HepG2 (cell line): ENCODE data around the gene CDH23. TPM values are rescaled to one million over a fixed set of nuclear protein-coding genes. Genes with fewer than 3 reads are reported as not detected.

Experiments
- ATAC-seq: fragments of 200-7000 bp; cut with Tn5 transposase; 3 replicates; pipeline ENCODE4 v1.9.1; 2020; ENCODE audit warnings: mild to moderate bottlenecking, moderate library complexity
- BruUV-seq: library from RNA; stranded (reverse); fragments of 400-500 nt; replicated peaks from 2 replicates; lab custom pipeline; 2021; lab: Mats Ljungman, UMichigan
- CTCF ChIA-PET: fragments of 300-600 bp; formaldehyde crosslinking; extraction: SDS; loops from one replicate; lab custom pipeline; 2021; ENCODE audit warnings: low total read pairs, inconsistent platforms, low intra/inter-chr PET ratio; lab: Yijun Ruan, JAX
- POLR2A ChIA-PET: fragments of 350-600 bp; sonication (Branson Sonifier 250); formaldehyde crosslinking; loops from one replicate; lab custom pipeline; 2020; ENCODE audit warnings: antibody characterized with exemption, inconsistent platforms; lab: Yijun Ruan, JAX
- DNase-seq: peaks from one replicate; pipeline ENCODE4 v3.0.0-alpha.2; 2015; ENCODE audit warnings: low spot score
- FAIRE-seq: peaks from 3 replicates; lab custom pipeline; 2011; peaks lifted over from hg19 to GRCh38; lab: Jason Lieb, UNC
- H2AFZ ChIP-seq: one replicate; pipeline ENCODE4 v1.6.1; 2011; ENCODE audit warnings: low read length, inconsistent platforms
- H3K27ac ChIP-seq: fragments of 300-600 bp; 3 replicates; pipeline ENCODE4 v1.8.0; 2011; ENCODE audit warnings: mixed run types, mild to moderate bottlenecking, mixed read lengths, low read length, inconsistent platforms; ENCODE audit not compliant: insufficient read depth; ENCODE audit errors: extremely low read length
- H3K27me3 ChIP-seq, 2 experiments: fragments of 200-600 bp in 1 of 2; 2 replicates in 1 of 2; 3 replicates in 1 of 2; pipeline versions ENCODE4 v1.6.0 to v1.8.0; 2011; ENCODE audit warnings: low read length in 2 of 2, mild to moderate bottlenecking in 2 of 2, moderate library complexity in 2 of 2, inconsistent platforms in 1 of 2; ENCODE audit not compliant: insufficient read depth in 2 of 2, control insufficient read depth in 1 of 2
- H3K36me3 ChIP-seq, 2 experiments: fragments of 200-600 bp in 1 of 2; replicated peaks in 1 of 2; 2 replicates in 1 of 2; 3 replicates in 1 of 2; pipeline versions ENCODE4 v1.5.1 to v1.8.0; 2011; ENCODE audit warnings: low read length in 2 of 2, inconsistent platforms in 1 of 2; ENCODE audit not compliant: insufficient read depth in 2 of 2, control insufficient read depth in 1 of 2
- H3K4me1 ChIP-seq: 2 replicates; pipeline ENCODE4 v1.5.1; 2012; ENCODE audit warnings: low read length, inconsistent platforms; ENCODE audit not compliant: insufficient read depth
- H3K4me2 ChIP-seq: 2 replicates; pipeline ENCODE4 v1.6.0; 2011; ENCODE audit warnings: low read depth, low read length, inconsistent platforms
- H3K4me3 ChIP-seq, 3 experiments: fragments of 200-600 bp in 1 of 3; sonication (generic), shearing (Covaris generic) in 1 of 3; replicated peaks in 1 of 3; 2 replicates each; pipeline ENCODE4 v1.5.1; 2011 to 2016; ENCODE audit warnings: low read length in 3 of 3, inconsistent platforms in 2 of 3, low read depth in 2 of 3, mild to moderate bottlenecking in 2 of 3, control low read depth in 1 of 3, mixed read lengths in 1 of 3; ENCODE audit not compliant: insufficient read depth in 1 of 3
- H3K79me2 ChIP-seq: one replicate; pipeline ENCODE4 v1.6.1; 2011; ENCODE audit warnings: low read length, inconsistent platforms; ENCODE audit not compliant: insufficient read depth
- H3K9ac ChIP-seq: 2 replicates; pipeline ENCODE4 v1.6.0; 2011; ENCODE audit warnings: mild to moderate bottlenecking, low read depth, low read length, inconsistent platforms; ENCODE audit not compliant: insufficient read depth
- H3K9me3 ChIP-seq: 2 replicates; pipeline ENCODE4 v1.5.1; 2012; ENCODE audit warnings: mild to moderate bottlenecking, low read length
- H4K20me1 ChIP-seq: 2 replicates; pipeline ENCODE4 v1.6.0; 2011; ENCODE audit warnings: inconsistent platforms, mild to moderate bottlenecking, low read length, moderate library complexity; ENCODE audit not compliant: insufficient read depth
- BATF2 ChIP-seq: sonication (generic); formaldehyde crosslinking; IDR thresholded peaks from 2 replicates; pipeline ENCODE4 v1.8.0; 2022; ENCODE audit warnings: mild to moderate bottlenecking, missing genetic modification reagents, moderate library complexity
- KLF16 ChIP-seq, 2 experiments: sonication (generic) in 1 of 2; formaldehyde crosslinking in 1 of 2; IDR thresholded peaks; 2 replicates each; pipeline versions ENCODE4 v1.6.1 to v1.8.0; 2016 to 2023; ENCODE audit warnings: missing genetic modification reagents in 2 of 2, missing compliant biosample characterization in 1 of 2
- NPAS2 ChIP-seq: sonication (generic); formaldehyde crosslinking; IDR thresholded peaks from 2 replicates; pipeline ENCODE4 v1.8.0; 2022; ENCODE audit warnings: mild to moderate bottlenecking, missing genetic modification reagents, borderline replicate concordance
- PBX3 ChIP-seq: sonication (generic); formaldehyde crosslinking; IDR thresholded peaks from 2 replicates; pipeline ENCODE4 v1.8.1; 2023; ENCODE audit warnings: missing genetic modification reagents, inconsistent platforms, borderline replicate concordance
- SIN3A ChIP-seq: IDR thresholded peaks from 2 replicates; pipeline ENCODE4 v1.6.1; 2011; ENCODE audit warnings: low read depth, mild to moderate bottlenecking, control low read depth, low read length, borderline replicate concordance
- ZC3H13 ChIP-seq: sonication (generic); formaldehyde crosslinking; IDR thresholded peaks from 2 replicates; pipeline ENCODE4 v1.8.1; 2023; ENCODE audit warnings: mild to moderate bottlenecking, missing genetic modification reagents, moderate library complexity
- ZNF577 ChIP-seq: sonication (generic); formaldehyde crosslinking; IDR thresholded peaks from 2 replicates; pipeline ENCODE4 v1.4.0; 2020; ENCODE audit warnings: mild to moderate bottlenecking, low read depth, missing genetic modification reagents, borderline replicate concordance
- WGBS: methylation state at CpG from one replicate; pipeline ENCODE4 v1.1.6; 2017; ENCODE audit warnings: low lambda C conversion rate; 5-methylcytosine and 5-hydroxymethylcytosine counted together
- in situ Hi-C: cut with HindIII; loops from 2 replicates; pipeline ENCODE4 v1.10.0; 2017; ENCODE audit warnings: low pct_unique_long_range_greater_than_20kb; ENCODE audit not compliant: extremely low pct_ligation_motif_present
- intact Hi-C: fragments of 100-400 bp; cut with micrococcal nuclease; formaldehyde crosslinking; loops from one replicate; pipeline ENCODE4 v1.10.0; 2022; ENCODE audit not compliant: unreplicated experiment
- polyA plus RNA-seq, 8 experiments: library from polyadenylated mRNA; depleted of rRNA in 3 of 8; stranded (reverse) in 7 of 8; unstranded in 1 of 8; fragments of >200 nt; fragmentation: Illumina TruSeq in 4 of 8; extraction: Trizol in 4 of 8; gene quantifications; 2 replicates each; pipeline versions ENCODE4 v1.2.1 to v1.2.3, GENCODE V29; 2011 to 2016; ENCODE audit warnings: low read depth in 4 of 8, missing spikeins in 1 of 8, mixed read lengths in 1 of 8; ENCODE audit not compliant: insufficient read depth in 1 of 8
- total RNA-seq, 5 experiments: library from RNA; depleted of rRNA; stranded (reverse); fragments of >200 nt; fragmentation: Illumina TruSeq; extraction: Trizol; gene quantifications; 2 replicates each; pipeline ENCODE4 v1.2.3, GENCODE V29; 2016; ENCODE audit warnings: low read depth in 1 of 5

Gene CDH23
- total and polyA plus RNA-seq, 2 of the 13 experiments (the other 11 are each of a cell fraction or from before 2014, with no cell fraction given), result 0.13 TPM; not detected in 1

GRCh38 chr10:71666639-71667386 is 270.1 kb downstream of the CDH23 start:
- no peaks in the 10 kb centered on the region for H3K4me1 ChIP-seq
- ATAC-seq (no peak), DNase-seq (no peak)
- in situ Hi-C loops, result no loop called here
- peaks cover 4 to 5% of the 10 kb centered on the region in 2 experiments; a peak in 2 of 5 replicates for H3K27me3 ChIP-seq
- ChIA-PET CTCF (no interaction called here), POLR2A (no interaction called here)
- H3K9ac ChIP-seq, result no peak overlapping the region
- H3K79me2 ChIP-seq, result no peaks in the 10 kb centered on the region
- H3K9me3 ChIP-seq, result no peaks in the 10 kb centered on the region
- intact Hi-C loops, result no loop called here
- no peak overlapping the region for H3K27ac ChIP-seq
- TF ChIP-seq SIN3A, result no peak
- TF ChIP-seq ZNF577 (CRISPR knock-in tag), result no peak
- no peak for TF ChIP-seq ZC3H13
- no peak for TF ChIP-seq BATF2 (CRISPR knock-in tag)
- no peak for TF ChIP-seq PBX3 (CRISPR knock-in tag)
- TF ChIP-seq NPAS2 (CRISPR knock-in tag), result no peak
- TF ChIP-seq KLF16 (CRISPR knock-in tag; IDR thresholded peaks at IDR 0.05), result no peak
- TF ChIP-seq, all 625 proteins: peak for 0
- no peak overlapping the region for H3K4me2 ChIP-seq
- FAIRE-seq, result no peak
- WGBS, result 44% methylated on average over 16 of the region's 18 CpGs
- no TSS peak for BruUV-seq
- H3K36me3 ChIP-seq, result no peaks in the 10 kb centered on the region
- no peak overlapping the region for H2AFZ ChIP-seq
- no peaks in the 10 kb centered on the region for H4K20me1 ChIP-seq
- H3K4me3 ChIP-seq, result no peak overlapping the region
